B cell (primary cell): ENCODE measurements around the gene OR13J1. TPM values are rescaled to one million over a fixed set of nuclear protein-coding genes. Genes with fewer than 3 reads are reported as not detected.

Experiments used
- ATAC-seq: fragments of 200-7000 bp; cut with Tn5 transposase; one replicate; pipeline ENCODE4 v1.10.0; 2021; ENCODE audit warnings: low read depth, mild to moderate bottlenecking, moderate number of reproducible peaks, moderate library complexity
- CTCF ChIA-PET: fragments of 350-600 bp; sonication (Branson Sonifier 250); formaldehyde crosslinking; loops from one replicate; lab custom pipeline; 2021; ENCODE audit warnings: antibody characterized with exemption, inconsistent platforms; lab: Charles Lee
- POLR2A ChIA-PET: fragments of 350-600 bp; sonication (Branson Sonifier 250); formaldehyde crosslinking; loops from one replicate; lab custom pipeline; 2021; ENCODE audit warnings: antibody characterized with exemption; lab: Charles Lee
- DNase-seq: peaks from one replicate; pipeline ENCODE4 v3.0.0; 2013
- H2AFZ ChIP-seq: 2 replicates; pipeline ENCODE4 v1.6.1; 2012; ENCODE audit warnings: mild to moderate bottlenecking, low read depth, low read length; ENCODE audit not compliant: insufficient read depth, poor library complexity, severe bottlenecking
- H3K27ac ChIP-seq, 2 donors: 1 replicate in 1 of 2; 2 replicates in 1 of 2; pipeline ENCODE4 v1.5.1; 2012 to 2013; ENCODE audit warnings: low read length in 2 of 2, mild to moderate bottlenecking in 2 of 2, moderate library complexity in 1 of 2
- H3K27me3 ChIP-seq, 4 experiments: fragments of 200-600 bp in 1 of 4; sonication (generic) in 1 of 4; replicated peaks in 1 of 4; 1 replicate in 2 of 4; 2 replicates in 2 of 4; pipeline versions ENCODE4 v1.6.1 to v1.7.0; 2013 to 2016; ENCODE audit warnings: low read length in 3 of 4, mild to moderate bottlenecking in 2 of 4, mixed read lengths in 1 of 4, moderate library complexity in 1 of 4; ENCODE audit not compliant: insufficient read depth in 4 of 4, control insufficient read depth in 3 of 4; ENCODE audit errors: control extremely low read depth in 1 of 4
- H3K36me3 ChIP-seq, 2 experiments: replicated peaks in 1 of 2; 1 replicate in 1 of 2; 2 replicates in 1 of 2; pipeline versions ENCODE4 v1.6.1 to v1.7.1; 2013; ENCODE audit warnings: low read length in 1 of 2; ENCODE audit not compliant: insufficient read depth in 2 of 2, control insufficient read depth in 1 of 2; ENCODE audit errors: control extremely low read depth in 1 of 2, extremely low read depth in 1 of 2
- H3K4me1 ChIP-seq, 2 donors: fragments of 200-600 bp in 1 of 2; sonication (generic) in 1 of 2; 1 replicate in 1 of 2; 2 replicates in 1 of 2; pipeline versions ENCODE4 v1.5.1 to v1.6.1; 2013 to 2017; ENCODE audit warnings: low read length in 2 of 2; ENCODE audit not compliant: control insufficient read depth in 2 of 2, insufficient read depth in 2 of 2
- H3K4me2 ChIP-seq: replicated peaks from 2 replicates; pipeline ENCODE3; 2012; ENCODE audit warnings: mild to moderate bottlenecking, low read depth, low read length; ENCODE audit not compliant: poor library complexity, severe bottlenecking
- H3K4me3 ChIP-seq, 5 experiments: fragments of 200-600 bp in 1 of 5; sonication (generic) in 1 of 5; 1 replicate in 3 of 5; 2 replicates in 2 of 5; pipeline versions ENCODE4 v1.5.1 to v1.7.0; 2011 to 2016; ENCODE audit warnings: low read length in 4 of 5, mild to moderate bottlenecking in 4 of 5, low read depth in 2 of 5, control low read depth in 1 of 5, moderate library complexity in 1 of 5; ENCODE audit not compliant: insufficient read depth in 1 of 5; ENCODE audit errors: control extremely low read depth in 1 of 5, extremely low read depth in 1 of 5
- H3K79me2 ChIP-seq: fragments of 200-600 bp; sonication (generic); one replicate; pipeline ENCODE4 v1.6.0; 2016; ENCODE audit warnings: low read length; ENCODE audit not compliant: control insufficient read depth, insufficient read depth
- H3K9ac ChIP-seq: fragments of 200-600 bp; sonication (generic); 2 replicates; pipeline ENCODE4 v1.6.1; 2017; ENCODE audit warnings: mild to moderate bottlenecking, low read length, moderate library complexity
- H3K9me3 ChIP-seq, 3 donors: one replicate each; pipeline versions ENCODE4 v1.6.1 to v1.7.1; 2013; ENCODE audit warnings: low read length in 2 of 3; ENCODE audit not compliant: control insufficient read depth in 2 of 3, insufficient read depth in 1 of 3; ENCODE audit errors: control extremely low read depth in 1 of 3
- H4K20me1 ChIP-seq: 2 replicates; pipeline ENCODE4 v1.6.0; 2012; ENCODE audit warnings: mild to moderate bottlenecking, low read length; ENCODE audit not compliant: insufficient read depth, control insufficient read depth, poor library complexity, severe bottlenecking
- H3K27ac Mint-ChIP-seq: one replicate; pipeline ENCODE4 v1.8.0; 2021; ENCODE audit warnings: mixed read lengths
- H3K27me3 Mint-ChIP-seq: one replicate; pipeline ENCODE4 v1.8.0; 2021; ENCODE audit warnings: mixed read lengths
- H3K4me1 Mint-ChIP-seq: one replicate; pipeline ENCODE4 v1.8.0; 2021; ENCODE audit warnings: mixed read lengths
- H3K4me3 Mint-ChIP-seq: one replicate; pipeline ENCODE4 v1.8.0; 2021; ENCODE audit warnings: mixed read lengths
- H3K9me3 Mint-ChIP-seq: one replicate; pipeline ENCODE4 v1.8.0; 2022; ENCODE audit warnings: mixed read lengths; ENCODE audit not compliant: insufficient read depth
- CTCF ChIP-seq: fragments of 200-600 bp; IDR thresholded peaks from one replicate; pipeline ENCODE4 v1.8.0; 2022; ENCODE audit warnings: antibody characterized with exemption, mild to moderate bottlenecking
- EZH2 ChIP-seq: IDR thresholded peaks from 2 replicates; pipeline ENCODE4 v1.6.1; 2012; ENCODE audit warnings: borderline replicate concordance, low read depth, mild to moderate bottlenecking, moderate library complexity, low read length; ENCODE audit not compliant: insufficient read depth, poor library complexity, severe bottlenecking
- WGBS: methylation state at CpG from one replicate; pipeline ENCODE4 v1.1.5; 2013; ENCODE audit warnings: missing lambda C conversion rate; ENCODE audit not compliant: insufficient coverage; 5-methylcytosine and 5-hydroxymethylcytosine counted together
- intact Hi-C: fragments of 100-400 bp; cut with micrococcal nuclease; formaldehyde crosslinking; loops from one replicate; pipeline ENCODE4 v1.10.0; 2022
- polyA plus RNA-seq: library from polyadenylated mRNA; depleted of rRNA; stranded (reverse); fragments of >200 nt; gene quantifications from 2 replicates; pipeline ENCODE4 v1.2.3, GENCODE V29; 2012
- total RNA-seq, 2 donors: library from RNA; stranded (reverse); fragments of 120-200 nt in 1 of 2; gene quantifications; 1 replicate in 1 of 2; 2 replicates in 1 of 2; pipeline versions ENCODE4 v1.2.3 to v1.2.4, GENCODE V29; 2013 to 2022

The OR13J1 gene
- total and polyA plus RNA-seq, 2 donors (not counting 1 experiment from before 2014, with no cell fraction given): not detected

GRCh38 chr9:35832814-35833213 lies 37.4 kb downstream of the OR13J1 start:
- ATAC-seq: no peak
- intact Hi-C loops: no loop called here
- Histone ChIP-seq H3K4me2 (peak overlapping the region; percentile 58), H3K79me2 (peaks cover 6% of the 10 kb centered on the region), H4K20me1 (no peaks in the 10 kb centered on the region), H2AFZ (no peak overlapping the region), H3K27me3 (no peaks in the 10 kb centered on the region), H3K9ac (no peak overlapping the region), H3K27ac (no peak overlapping the region), H3K36me3 (no peaks in the 10 kb centered on the region), H3K4me1 (peaks cover 32 to 43% of the 10 kb centered on the region in 2 donors), H3K4me3 (no peak overlapping the region), H3K9me3 (no peaks in the 10 kb centered on the region)
- 81% methylated on average over 4 of the region's 5 CpGs for WGBS
- DNase-seq: no peak
- ChIA-PET CTCF (interaction anchor here (0.6 to 3.5 kb wide), 6 partner anchors 13 to 229 kb away, joined by 3 to 24 read pairs (median 4); no protein-coding TSS in a partner anchor), POLR2A (no interaction called here)
- Mint-ChIP-seq H3K4me3 (no peak overlapping the region), H3K27ac (peak overlapping the region; percentile 17), H3K9me3 (no peaks in the 10 kb centered on the region), H3K27me3 (no peaks in the 10 kb centered on the region), H3K4me1 (peaks cover 55% of the 10 kb centered on the region)
- TF ChIP-seq EZH2 (no peak), CTCF (no peak)

GRCh38 chr9:35831040-35831439 lies 39.2 kb downstream of the OR13J1 start:
- no peak for DNase-seq
- TF ChIP-seq EZH2: no peak
- TF ChIP-seq CTCF: no peak
- Histone ChIP-seq H3K36me3 (no peaks in the 10 kb centered on the region), H3K4me2 (no peak overlapping the region), H4K20me1 (no peaks in the 10 kb centered on the region), H3K27me3 (no peaks in the 10 kb centered on the region), H2AFZ (no peak overlapping the region), H3K4me3 (no peak overlapping the region), H3K79me2 (peaks cover 6% of the 10 kb centered on the region), H3K27ac (no peak overlapping the region), H3K9me3 (no peaks in the 10 kb centered on the region), H3K4me1 (peaks cover 33 to 47% of the 10 kb centered on the region in 2 donors), H3K9ac (no peak overlapping the region)
- WGBS: 96% methylated on average over 2 of the region's 4 CpGs
- Mint-ChIP-seq H3K27me3 (no peaks in the 10 kb centered on the region), H3K9me3 (no peaks in the 10 kb centered on the region), H3K4me3 (peak overlapping the region; percentile 60), H3K4me1 (peaks cover 59% of the 10 kb centered on the region), H3K27ac (no peak overlapping the region)
- CTCF ChIA-PET: interaction anchor here (0.8 to 3.5 kb wide), 4 partner anchors 41 to 95 kb away, joined by 3 to 24 read pairs (median 4); no protein-coding TSS in a partner anchor
- intact Hi-C loops: no loop called here
- no peak for ATAC-seq
- POLR2A ChIA-PET: no interaction called here
